SU-DHL-6 (cell line): Measurements from ENCODE around the gene HCST.

ENCODE experiments used
- H2AFZ ChIP-seq: fragments of 200-600 bp; sonication (generic); 2 replicates; pipeline ENCODE4 v1.6.1; 2014; ENCODE audit warnings: low read depth, mild to moderate bottlenecking, moderate library complexity, mixed read lengths, antibody characterized with exemption, low read length; ENCODE audit not compliant: severe bottlenecking
- H3F3A ChIP-seq: fragments of 200-600 bp; shearing (Covaris generic); 2 replicates; pipeline ENCODE4 v1.6.0; 2016; ENCODE audit warnings: antibody characterized with exemption, mild to moderate bottlenecking; ENCODE audit not compliant: insufficient read depth
- H3K27ac ChIP-seq: fragments of 200-600 bp; sonication (generic); 2 replicates; pipeline ENCODE4 v1.5.1; 2016; ENCODE audit warnings: low read depth, mild to moderate bottlenecking, low read length, moderate library complexity, mixed read lengths
- H3K27me3 ChIP-seq: fragments of 200-600 bp; sonication (generic), shearing (Covaris generic); 2 replicates; pipeline ENCODE4 v1.6.0; 2014; ENCODE audit warnings: mild to moderate bottlenecking, low read length
- H3K36me3 ChIP-seq: fragments of 200-600 bp; sonication (generic); 2 replicates; pipeline ENCODE4 v1.6.1; 2014; ENCODE audit warnings: mild to moderate bottlenecking, low read length, mixed read lengths
- H3K4me2 ChIP-seq: fragments of 300-600, 200-600 bp; shearing (Covaris generic), sonication (generic); 2 replicates; pipeline ENCODE4 v1.6.0; 2014; ENCODE audit warnings: low read length, low read depth, mild to moderate bottlenecking; ENCODE audit not compliant: poor library complexity, severe bottlenecking
- H3K4me3 ChIP-seq: fragments of 200-600 bp; sonication (generic); 2 replicates; pipeline ENCODE4 v1.5.1; 2014; ENCODE audit warnings: antibody characterized with exemption, low read length, mild to moderate bottlenecking, mixed read lengths; ENCODE audit not compliant: insufficient read depth, poor library complexity, severe bottlenecking
- H3K79me2 ChIP-seq: fragments of 200-600 bp; sonication (generic); 2 replicates; pipeline ENCODE4 v1.6.1; 2014; ENCODE audit warnings: mild to moderate bottlenecking, low read length, moderate library complexity; ENCODE audit not compliant: insufficient read depth
- H3K9ac ChIP-seq: fragments of 200-600 bp; sonication (generic); 2 replicates; pipeline ENCODE4 v1.7.0; 2014; ENCODE audit warnings: mild to moderate bottlenecking, low read length
- H3K9me2 ChIP-seq: fragments of 200-600 bp; sonication (generic); replicated peaks from 2 replicates; pipeline ENCODE4 v1.6.1; 2014; ENCODE audit warnings: low read length; ENCODE audit not compliant: insufficient read depth
- H3K9me3 ChIP-seq: fragments of 200-600 bp; sonication (generic); 2 replicates; pipeline ENCODE4 v1.6.1; 2014; ENCODE audit warnings: low read length, mixed read lengths; ENCODE audit not compliant: insufficient read depth
- H4K20me1 ChIP-seq: fragments of 200-600 bp; sonication (generic); 2 replicates; pipeline ENCODE4 v1.6.1; 2014; ENCODE audit warnings: low read depth, mild to moderate bottlenecking, antibody characterized with exemption, low read length, moderate library complexity, mixed read lengths
- EZH2phosphoT487 ChIP-seq: fragments of 200-600 bp; sonication (generic), shearing (Covaris generic); conservative IDR thresholded peaks from 2 replicates; pipeline ENCODE4 v1.6.1; 2018; ENCODE audit warnings: mild to moderate bottlenecking, antibody characterized with exemption, low read length, moderate library complexity, mixed read lengths
- TF ChIP-seq, protein P1 (sequence below): fragments of 200-600 bp; sonication (generic); IDR thresholded peaks from one replicate; pipeline ENCODE4 v1.5.1; 2017; ENCODE audit warnings: antibody characterized with exemption, mild to moderate bottlenecking, low read length, moderate library complexity; ENCODE audit not compliant: insufficient read depth, poor library complexity, severe bottlenecking

The HCST gene

DNA sequence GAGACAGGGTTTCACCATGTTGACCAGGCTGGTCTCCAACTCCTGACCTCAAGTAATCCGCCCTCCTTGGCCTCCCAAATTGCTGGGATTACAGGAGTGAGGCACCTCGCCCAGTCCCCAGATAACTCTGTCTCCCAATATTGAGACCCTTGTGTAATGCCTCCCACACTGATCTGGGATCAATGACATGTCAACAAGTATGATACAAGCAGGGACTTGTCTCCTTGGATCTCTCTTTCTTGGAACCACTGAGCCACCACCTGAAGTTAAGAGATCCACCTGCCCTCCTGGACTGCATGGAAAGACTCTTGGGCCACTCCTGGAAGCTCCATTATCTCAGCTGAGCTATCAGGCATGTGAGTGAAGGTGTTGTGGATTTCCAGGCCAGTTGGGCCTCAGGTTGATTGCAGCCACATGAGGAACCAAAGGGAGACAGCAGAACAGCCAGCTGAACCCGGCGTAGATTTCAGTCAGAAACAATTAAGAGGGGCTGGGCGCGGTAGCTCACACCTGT, 17.0 kb upstream of the HCST start:
- Histone ChIP-seq H3K27me3 (no peaks in the 10 kb centered on the region), H3K9me3 (no peaks in the 10 kb centered on the region), H3K9me2 (no peaks in the 10 kb centered on the region), H3K4me2 (no peak overlapping the region), H3K4me3 (no peak overlapping the region), H2AFZ (no peak overlapping the region), H3K27ac (no peak overlapping the region), H4K20me1 (no peaks in the 10 kb centered on the region), H3K79me2 (no peaks in the 10 kb centered on the region), H3F3A (peaks cover 28% of the 10 kb centered on the region; the same call in 1 of the 2 replicates), H3K36me3 (peaks cover 4% of the 10 kb centered on the region; the same call in 1 of the 2 replicates), H3K9ac (no peak overlapping the region)
- TF ChIP-seq, protein P1, sequence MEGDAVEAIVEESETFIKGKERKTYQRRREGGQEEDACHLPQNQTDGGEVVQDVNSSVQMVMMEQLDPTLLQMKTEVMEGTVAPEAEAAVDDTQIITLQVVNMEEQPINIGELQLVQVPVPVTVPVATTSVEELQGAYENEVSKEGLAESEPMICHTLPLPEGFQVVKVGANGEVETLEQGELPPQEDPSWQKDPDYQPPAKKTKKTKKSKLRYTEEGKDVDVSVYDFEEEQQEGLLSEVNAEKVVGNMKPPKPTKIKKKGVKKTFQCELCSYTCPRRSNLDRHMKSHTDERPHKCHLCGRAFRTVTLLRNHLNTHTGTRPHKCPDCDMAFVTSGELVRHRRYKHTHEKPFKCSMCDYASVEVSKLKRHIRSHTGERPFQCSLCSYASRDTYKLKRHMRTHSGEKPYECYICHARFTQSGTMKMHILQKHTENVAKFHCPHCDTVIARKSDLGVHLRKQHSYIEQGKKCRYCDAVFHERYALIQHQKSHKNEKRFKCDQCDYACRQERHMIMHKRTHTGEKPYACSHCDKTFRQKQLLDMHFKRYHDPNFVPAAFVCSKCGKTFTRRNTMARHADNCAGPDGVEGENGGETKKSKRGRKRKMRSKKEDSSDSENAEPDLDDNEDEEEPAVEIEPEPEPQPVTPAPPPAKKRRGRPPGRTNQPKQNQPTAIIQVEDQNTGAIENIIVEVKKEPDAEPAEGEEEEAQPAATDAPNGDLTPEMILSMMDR, result no peak
- no peak for TF ChIP-seq EZH2phosphoT487

DNA sequence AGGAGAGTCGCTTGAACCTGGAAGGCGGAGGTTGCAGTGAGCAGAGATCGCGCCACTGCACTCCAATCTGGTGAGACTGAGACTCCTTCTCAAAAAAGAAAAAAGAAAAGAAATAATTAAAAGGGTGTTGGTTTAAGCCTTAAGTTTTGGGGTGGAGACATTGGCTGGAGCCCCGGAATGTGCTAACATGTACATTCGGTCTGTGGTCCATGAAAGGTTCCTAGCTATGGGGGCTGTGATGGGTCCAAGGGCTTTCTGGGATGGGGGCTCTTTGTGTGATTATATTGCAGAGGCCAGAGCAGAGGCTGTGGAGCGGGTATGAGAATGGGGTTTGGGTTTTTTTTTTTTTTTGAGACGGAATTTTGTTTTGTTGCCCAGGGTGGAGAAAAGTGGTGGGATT, 16.4 kb upstream of the HCST start:
- peaks cover 30% of the 10 kb centered on the region; the same call in 1 of the 2 replicates for H3F3A ChIP-seq
- H3K36me3 ChIP-seq, result peaks cover 5% of the 10 kb centered on the region; the same call in 1 of the 2 replicates
- H3K4me3 ChIP-seq, result no peak overlapping the region
- no peaks in the 10 kb centered on the region for H4K20me1 ChIP-seq
- H3K9me3 ChIP-seq, result no peaks in the 10 kb centered on the region
- H3K27me3 ChIP-seq, result no peaks in the 10 kb centered on the region
- no peak for TF ChIP-seq EZH2phosphoT487
- TF ChIP-seq, protein P1, result no peak
- no peak overlapping the region for H2AFZ ChIP-seq
- H3K27ac ChIP-seq, result no peak overlapping the region
- no peak overlapping the region for H3K9ac ChIP-seq
- no peaks in the 10 kb centered on the region for H3K9me2 ChIP-seq
- no peak overlapping the region for H3K4me2 ChIP-seq
- H3K79me2 ChIP-seq, result no peaks in the 10 kb centered on the region

DNA sequence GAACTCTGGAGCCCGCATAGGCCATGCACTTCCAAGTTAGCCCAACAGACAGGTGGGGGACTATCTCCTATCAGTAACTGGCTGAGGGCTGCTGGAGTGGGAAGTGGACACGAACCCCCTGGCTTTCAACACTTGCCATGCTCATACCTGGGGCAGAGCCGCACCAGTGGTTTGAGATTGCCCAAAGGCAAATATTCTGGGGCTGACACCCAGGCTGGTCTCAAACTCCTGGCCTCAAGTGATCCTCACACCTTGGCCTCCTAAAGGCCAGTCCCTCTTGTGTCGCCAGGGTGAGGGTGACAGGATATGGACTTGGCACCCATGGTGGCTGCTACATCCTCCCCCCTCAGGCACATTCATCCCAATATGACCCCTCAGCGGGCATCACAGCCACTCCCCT, 15.1 kb upstream of the HCST start:
- H3K79me2 ChIP-seq, result no peaks in the 10 kb centered on the region
- no peak overlapping the region for H3K4me2 ChIP-seq
- TF ChIP-seq, protein P1, result no peak
- no peak for TF ChIP-seq EZH2phosphoT487
- H3K4me3 ChIP-seq, result no peak overlapping the region
- H3K27ac ChIP-seq, result no peak overlapping the region
- H2AFZ ChIP-seq, result no peak overlapping the region
- H4K20me1 ChIP-seq, result no peaks in the 10 kb centered on the region
- H3K9ac ChIP-seq, result no peak overlapping the region
- no peaks in the 10 kb centered on the region for H3K27me3 ChIP-seq
- H3F3A ChIP-seq, result peaks cover 35% of the 10 kb centered on the region; the same call in 1 of the 2 replicates
- no peaks in the 10 kb centered on the region for H3K9me2 ChIP-seq
- H3K9me3 ChIP-seq, result no peaks in the 10 kb centered on the region
- peaks cover 10% of the 10 kb centered on the region; the same call in 1 of the 2 replicates for H3K36me3 ChIP-seq

DNA sequence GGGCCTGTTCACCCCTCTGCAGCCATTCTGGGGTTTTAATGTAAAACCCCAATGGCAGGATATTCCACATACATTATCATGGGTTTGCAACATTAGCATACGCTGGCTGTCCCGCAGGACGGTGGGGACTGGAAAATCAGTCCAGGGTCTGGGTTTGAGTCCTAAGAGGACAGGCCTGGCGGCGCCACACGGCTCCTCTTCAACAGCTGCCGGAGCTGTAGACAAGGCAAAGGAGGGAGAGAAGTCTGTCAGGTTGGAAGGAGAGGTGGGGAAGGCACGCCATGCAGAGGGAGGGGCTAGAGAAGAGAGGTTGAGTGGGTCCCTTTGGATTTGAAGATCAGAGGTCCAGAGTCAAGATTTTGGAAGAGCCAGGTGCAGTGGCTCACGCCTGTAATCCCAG, 13.9 kb upstream of the HCST start:
- no peak overlapping the region for H3K4me3 ChIP-seq
- H3K79me2 ChIP-seq, result 0 out of 2 replicates have a peak, but pooled peaks cover 3% of the 10 kb centered on the region
- peaks cover 30% of the 10 kb centered on the region; the same call in 1 of the 2 replicates for H3F3A ChIP-seq
- H3K27me3 ChIP-seq, result no peaks in the 10 kb centered on the region
- H4K20me1 ChIP-seq, result no peaks in the 10 kb centered on the region
- no peak overlapping the region for H3K27ac ChIP-seq
- no peaks in the 10 kb centered on the region for H3K9me3 ChIP-seq
- no peak overlapping the region for H3K9ac ChIP-seq
- no peak overlapping the region for H3K4me2 ChIP-seq
- peaks cover 19% of the 10 kb centered on the region; the same call in 1 of the 2 replicates for H3K36me3 ChIP-seq
- TF ChIP-seq EZH2phosphoT487, result no peak
- TF ChIP-seq, protein P1, result no peak
- no peaks in the 10 kb centered on the region for H3K9me2 ChIP-seq
- H2AFZ ChIP-seq, result no peak overlapping the region
